GM23248 (cell line): Measurements from ENCODE around the gene GDF3. TPM values are rescaled to one million over a fixed set of nuclear protein-coding genes. Genes with fewer than 3 reads are reported as not detected.

Experiments used
- DNase-seq: peaks from one replicate; pipeline ENCODE4 v3.0.0-alpha.2; 2015
- H2AFZ ChIP-seq: fragments of 200-600 bp; sonication (generic); 2 replicates; pipeline ENCODE4 v1.6.1; 2016; ENCODE audit warnings: antibody characterized with exemption
- H3F3A ChIP-seq: fragments of 200-600 bp; sonication (generic); 2 replicates; pipeline ENCODE4 v1.6.1; 2016; ENCODE audit warnings: mild to moderate bottlenecking, antibody characterized with exemption, mixed run types; ENCODE audit not compliant: insufficient read depth
- H3K27ac ChIP-seq: fragments of 200-600 bp; sonication (generic); 2 replicates; pipeline ENCODE4 v1.5.1; 2016; ENCODE audit warnings: mild to moderate bottlenecking
- H3K27me3 ChIP-seq: fragments of 200-600 bp; sonication (generic); replicated peaks from 2 replicates; pipeline ENCODE4 v1.6.1; 2016; ENCODE audit warnings: mild to moderate bottlenecking; ENCODE audit not compliant: insufficient read depth
- H3K36me3 ChIP-seq: fragments of 200-600 bp; sonication (generic); 2 replicates; pipeline ENCODE4 v1.6.1; 2016; ENCODE audit warnings: low read depth, mild to moderate bottlenecking
- H3K4me1 ChIP-seq: fragments of 200-600 bp; sonication (generic); 2 replicates; pipeline ENCODE4 v1.6.1; 2016; ENCODE audit warnings: mild to moderate bottlenecking; ENCODE audit not compliant: insufficient read depth
- H3K4me2 ChIP-seq: fragments of 200-600 bp; sonication (generic); one replicate; pipeline ENCODE4 v1.6.1; 2016; ENCODE audit warnings: mild to moderate bottlenecking; ENCODE audit not compliant: unreplicated experiment
- H3K4me3 ChIP-seq: fragments of 200-600 bp; sonication (generic); 2 replicates; pipeline ENCODE4 v1.5.1; 2016; ENCODE audit warnings: mild to moderate bottlenecking
- H3K79me2 ChIP-seq: fragments of 200-600 bp; sonication (generic); 2 replicates; pipeline ENCODE4 v1.6.1; 2016; ENCODE audit warnings: mild to moderate bottlenecking; ENCODE audit not compliant: insufficient read depth
- H3K9ac ChIP-seq: fragments of 200-600 bp; sonication (generic); 2 replicates; pipeline ENCODE4 v1.6.1; 2016; ENCODE audit warnings: mild to moderate bottlenecking
- H3K9me2 ChIP-seq: fragments of 200-600 bp; sonication (generic); 2 replicates; pipeline ENCODE4 v1.6.1; 2016; ENCODE audit warnings: mixed run types, mild to moderate bottlenecking, moderate library complexity; ENCODE audit not compliant: insufficient read depth
- H3K9me3 ChIP-seq: fragments of 200-600 bp; sonication (generic); one replicate; pipeline ENCODE4 v1.6.1; 2017; ENCODE audit warnings: low read depth
- H4K20me1 ChIP-seq: fragments of 200-600 bp; sonication (generic); 2 replicates; pipeline ENCODE4 v1.6.0; 2016; ENCODE audit not compliant: insufficient read depth
- EZH2 ChIP-seq: fragments of 200-600 bp; sonication (generic); IDR thresholded peaks from 2 replicates; pipeline ENCODE4 v1.6.1; 2018; ENCODE audit warnings: antibody characterized with exemption, mild to moderate bottlenecking; ENCODE audit not compliant: insufficient read depth, poor library complexity, severe bottlenecking
- EZH2phosphoT487 ChIP-seq: fragments of 200-600 bp; sonication (generic); IDR thresholded peaks from 2 replicates; pipeline ENCODE4 v1.6.1; 2018; ENCODE audit warnings: antibody characterized with exemption, moderate library complexity, mild to moderate bottlenecking, low read depth; ENCODE audit not compliant: insufficient read depth
- WGBS, 2 experiments: methylation state at CpG; one replicate each; pipeline ENCODE4 v1.1.6; 2015 to 2017; ENCODE audit warnings: low lambda C conversion rate in 2 of 2, low coverage in 1 of 2; ENCODE audit errors: missing lambda C conversion rate in 2 of 2; 5-methylcytosine and 5-hydroxymethylcytosine counted together
- in situ Hi-C: fragments of 300-500 bp; cut with MboI; formaldehyde crosslinking; loops from 2 replicates; pipeline ENCODE4 v1.15.0; 2020
- polyA plus RNA-seq: library from polyadenylated mRNA; unstranded; fragments of >200 nt; fragmentation: Nextera tagmentation; extraction: Ambion mirVana; gene quantifications from 2 replicates; pipeline ENCODE4 v1.2.1, GENCODE V29; 2016
- total RNA-seq: library from RNA; depleted of rRNA; stranded (reverse); fragments of >200 nt; shearing (Covaris generic); gene quantifications from 2 replicates; pipeline ENCODE4 v1.2.3, GENCODE V29; 2014

GDF3 gene
- total and polyA plus RNA-seq, 2 experiments from 2014 or later = not detected

GRCh38 chr12:7666595-7666994 is 29.0 kb downstream of the GDF3 start:
- 62 to 84% methylated on average over 2 to 5 of the region's 5 CpGs for WGBS, 2 experiments
- H3K4me1 ChIP-seq = no peaks in the 10 kb centered on the region
- no peak for DNase-seq
- no peak overlapping the region for H3K27ac ChIP-seq
- no peaks in the 10 kb centered on the region for H3K9me3 ChIP-seq
- no peak overlapping the region for H3K4me2 ChIP-seq
- no peaks in the 10 kb centered on the region for H3K27me3 ChIP-seq
- no peak overlapping the region for H2AFZ ChIP-seq
- no peaks in the 10 kb centered on the region for H3K9me2 ChIP-seq
- H3F3A ChIP-seq = no peaks in the 10 kb centered on the region
- H3K4me3 ChIP-seq = no peak overlapping the region
- no peaks in the 10 kb centered on the region for H3K79me2 ChIP-seq
- no peak for TF ChIP-seq EZH2phosphoT487
- TF ChIP-seq EZH2 = no peak
- in situ Hi-C loops = no loop called here
- H3K9ac ChIP-seq = no peak overlapping the region
- H3K36me3 ChIP-seq = no peaks in the 10 kb centered on the region
- no peaks in the 10 kb centered on the region for H4K20me1 ChIP-seq

GRCh38 chr12:7661741-7662140 is 33.8 kb downstream of the GDF3 start:
- in situ Hi-C loops = no loop called here
- no peaks in the 10 kb centered on the region for H4K20me1 ChIP-seq
- H2AFZ ChIP-seq = no peak overlapping the region
- no peaks in the 10 kb centered on the region for H3K27me3 ChIP-seq
- no peaks in the 10 kb centered on the region for H3K9me3 ChIP-seq
- no peaks in the 10 kb centered on the region for H3K9me2 ChIP-seq
- H3K9ac ChIP-seq = no peak overlapping the region
- H3K79me2 ChIP-seq = no peaks in the 10 kb centered on the region
- no peaks in the 10 kb centered on the region for H3K4me1 ChIP-seq
- TF ChIP-seq EZH2 (no peak), EZH2phosphoT487 (no peak)
- H3K27ac ChIP-seq = no peak overlapping the region
- DNase-seq = no peak
- no peaks in the 10 kb centered on the region for H3F3A ChIP-seq
- H3K36me3 ChIP-seq = no peaks in the 10 kb centered on the region
- H3K4me2 ChIP-seq = no peak overlapping the region
- H3K4me3 ChIP-seq = no peak overlapping the region
- WGBS, 2 experiments = 64 to 70% methylated on average over 5 of the region's 5 CpGs

- no peaks in the 10 kb centered on the region for H3K79me2 ChIP-seq
- H4K20me1 ChIP-seq = no peaks in the 10 kb centered on the region
- DNase-seq = no peak
- no peaks in the 10 kb centered on the region for H3F3A ChIP-seq
- no peak overlapping the region for H3K4me2 ChIP-seq
- H2AFZ ChIP-seq = no peak overlapping the region
- no peak overlapping the region for H3K9ac ChIP-seq
- WGBS, 2 experiments = 38 to 43% methylated on average over 5 of the region's 5 CpGs
- in situ Hi-C loops = no loop called here
- H3K9me2 ChIP-seq = no peaks in the 10 kb centered on the region
- no peaks in the 10 kb centered on the region for H3K36me3 ChIP-seq
- no peaks in the 10 kb centered on the region for H3K4me1 ChIP-seq
- 0 out of 2 replicates have a peak, but pooled peaks cover 11% of the 10 kb centered on the region for H3K27me3 ChIP-seq
- TF ChIP-seq EZH2 = no peak
- no peak for TF ChIP-seq EZH2phosphoT487
- no peak overlapping the region for H3K4me3 ChIP-seq
- H3K9me3 ChIP-seq = no peaks in the 10 kb centered on the region
- H3K27ac ChIP-seq = no peak overlapping the region
These were observed 39.5 kb downstream of the GDF3 start for GRCh38 chr12:7656121-7656520.

GRCh38 chr12:7650091-7650490 is 45.5 kb downstream of the GDF3 start:
- no peak for TF ChIP-seq EZH2
- no peak for TF ChIP-seq EZH2phosphoT487
- no peaks in the 10 kb centered on the region for H3K4me1 ChIP-seq
- no peaks in the 10 kb centered on the region for H3K9me2 ChIP-seq
- H3K27me3 ChIP-seq = 0 out of 2 replicates have a peak, but pooled peaks cover 11% of the 10 kb centered on the region
- no peaks in the 10 kb centered on the region for H3K9me3 ChIP-seq
- H3K4me2 ChIP-seq = no peak overlapping the region
- no peaks in the 10 kb centered on the region for H3F3A ChIP-seq
- peak; percentile 20 for DNase-seq
- H3K79me2 ChIP-seq = no peaks in the 10 kb centered on the region
- no peaks in the 10 kb centered on the region for H4K20me1 ChIP-seq
- H3K4me3 ChIP-seq = no peak overlapping the region
- 67% methylated on average over 5 of the region's 5 CpGs for WGBS, 2 experiments
- no peak overlapping the region for H3K9ac ChIP-seq
- no peak overlapping the region for H3K27ac ChIP-seq
- no peak overlapping the region for H2AFZ ChIP-seq
- H3K36me3 ChIP-seq = no peaks in the 10 kb centered on the region
- in situ Hi-C loops = no loop called here

- WGBS, 2 experiments = 0 to 9% methylated on average over 1 of the region's 1 CpG
- no peaks in the 10 kb centered on the region for H3F3A ChIP-seq
- H3K9me3 ChIP-seq = no peaks in the 10 kb centered on the region
- H3K4me2 ChIP-seq = no peak overlapping the region
- TF ChIP-seq EZH2phosphoT487 = no peak
- no peak for TF ChIP-seq EZH2
- H3K4me1 ChIP-seq = no peaks in the 10 kb centered on the region
- in situ Hi-C loops = no loop called here
- no peaks in the 10 kb centered on the region for H3K79me2 ChIP-seq
- no peak overlapping the region for H2AFZ ChIP-seq
- H3K36me3 ChIP-seq = no peaks in the 10 kb centered on the region
- DNase-seq = no peak
- H3K27ac ChIP-seq = no peak overlapping the region
- no peaks in the 10 kb centered on the region for H3K9me2 ChIP-seq
- no peaks in the 10 kb centered on the region for H4K20me1 ChIP-seq
- H3K9ac ChIP-seq = no peak overlapping the region
- no peak overlapping the region for H3K4me3 ChIP-seq
- no peaks in the 10 kb centered on the region for H3K27me3 ChIP-seq
These were observed 48.5 kb downstream of the GDF3 start for GRCh38 chr12:7647071-7647470.
